ENCODE measurements around the gene UBN1. TPM values are rescaled to one million over a fixed set of nuclear protein-coding genes. Genes with fewer than 3 reads are reported as not detected.

UBN1 gene
- total and polyA plus RNA-seq, 2 donors (not counting 3 experiments of a cell fraction or from before 2014, with no cell fraction given): 26.0 to 44.8 TPM

GRCh38 chr16:4850211-4850610 lies 2.9 kb downstream of the UBN1 start:
- DNase-seq (ENCODE audit: low read depth, low spot score) (peak; percentile 23), FAIRE-seq (peak; percentile 60)
- BruUV-seq (replicated peaks): no TSS peak
- TF ChIP-seq GATA2 (IDR thresholded peaks at IDR 0.05; ENCODE audit: insufficient read depth, insufficient read length, low read depth, low read length): no peak
- CTCF ChIA-PET: interaction anchor here (0.6 to 2.4 kb wide), 2 partner anchors 10 to 105 kb away, joined by 4 to 7 read pairs; no protein-coding TSS in a partner anchor
- Histone ChIP-seq H3K9ac (replicated peaks; ENCODE audit: extremely low read depth, insufficient read depth, low read length) (no peak overlapping the region), H3K4me1 (ENCODE audit: control insufficient read depth, extremely low read depth, insufficient read depth, low read length) (peaks cover 51% of the 10 kb centered on the region), H4K20me1 (replicated peaks; ENCODE audit: control insufficient read depth, extremely low read depth, insufficient read depth, low read length) (peaks cover 4% of the 10 kb centered on the region), H3K79me2 (ENCODE audit: control insufficient read depth, insufficient read depth, low read length) (peaks cover 88% of the 10 kb centered on the region), H3K36me3 (ENCODE audit: control insufficient read depth in 2 of 2, extremely low read depth in 1 of 2, insufficient read depth in 2 of 2, low read length in 2 of 2) (peaks cover 0 to 14% of the 10 kb centered on the region in 2 experiments), H3K27ac (ENCODE audit: insufficient read depth, low read depth, low read length) (no peak overlapping the region), H3K9me3 (replicated peaks; ENCODE audit: control insufficient read depth, insufficient read depth, low read length) (no peaks in the 10 kb centered on the region), H3K4me3 (replicated peaks in 1 of 3; ENCODE audit: insufficient read depth in 1 of 3, low read depth in 1 of 3, low read length in 3 of 3) (peak overlapping the region in 1 of 3 experiments; percentile 86), H3K9me1 (replicated peaks; ENCODE audit: control insufficient read depth, extremely low read depth, insufficient read depth, low read length) (no peaks in the 10 kb centered on the region), H2AFZ (ENCODE audit: low read depth, low read length) (no peak overlapping the region), H3K4me2 (ENCODE audit: insufficient read depth, low read length) (peak overlapping the region; percentile 80), H3K27me3 (ENCODE audit: control insufficient read depth in 2 of 2, insufficient read depth in 2 of 2, low read length in 2 of 2) (no peaks in the 10 kb centered on the region)
- POLR2A ChIA-PET: no interaction called here
- intact Hi-C loops (cut with micrococcal nuclease) (no loop called here), dilution Hi-C loops (cut with MboI; ENCODE audit: extremely low pct_ligation_motif_present, low sequenced_read_pairs) (no loop called here)

GRCh38 chr16:4852221-4852872 lies 5.1 kb downstream of the UBN1 start:
- Histone ChIP-seq H3K9me1 (replicated peaks; ENCODE audit: control insufficient read depth, extremely low read depth, insufficient read depth, low read length) (no peaks in the 10 kb centered on the region), H3K9me3 (replicated peaks; ENCODE audit: control insufficient read depth, insufficient read depth, low read length) (no peaks in the 10 kb centered on the region), H3K9ac (replicated peaks; ENCODE audit: extremely low read depth, insufficient read depth, low read length) (peak overlapping the region; percentile 29), H3K27ac (ENCODE audit: insufficient read depth, low read depth, low read length) (peak overlapping the region; percentile 68), H3K36me3 (ENCODE audit: control insufficient read depth in 2 of 2, extremely low read depth in 1 of 2, insufficient read depth in 2 of 2, low read length in 2 of 2) (peaks cover 0 to 14% of the 10 kb centered on the region in 2 experiments), H2AFZ (ENCODE audit: low read depth, low read length) (no peak overlapping the region), H4K20me1 (replicated peaks; ENCODE audit: control insufficient read depth, extremely low read depth, insufficient read depth, low read length) (no peaks in the 10 kb centered on the region), H3K27me3 (ENCODE audit: control insufficient read depth in 2 of 2, insufficient read depth in 2 of 2, low read length in 2 of 2) (no peaks in the 10 kb centered on the region), H3K4me3 (replicated peaks in 1 of 3; ENCODE audit: insufficient read depth in 1 of 3, low read depth in 1 of 3, low read length in 3 of 3) (peak overlapping the region in 1 of 3 experiments; percentile 11), H3K4me1 (ENCODE audit: control insufficient read depth, extremely low read depth, insufficient read depth, low read length) (peaks cover 42% of the 10 kb centered on the region), H3K79me2 (ENCODE audit: control insufficient read depth, insufficient read depth, low read length) (peaks cover 86% of the 10 kb centered on the region), H3K4me2 (ENCODE audit: insufficient read depth, low read length) (peak overlapping the region; percentile 75)
- POLR2A ChIA-PET: no interaction called here
- dilution Hi-C loops (cut with MboI; ENCODE audit: extremely low pct_ligation_motif_present, low sequenced_read_pairs): no loop called here
- DNase-seq (ENCODE audit: low read depth, low spot score): peak; percentile 69
- no TSS peak for BruUV-seq (replicated peaks)
- peak; percentile 84 for FAIRE-seq
- CTCF ChIA-PET: interaction anchor here (0.6 to 1.2 kb wide), 3 partner anchors 8 to 12 kb away, joined by 3 to 6 read pairs (median 4); no protein-coding TSS in a partner anchor
- TF ChIP-seq GATA2 (IDR thresholded peaks at IDR 0.05; ENCODE audit: insufficient read depth, insufficient read length, low read depth, low read length): peak; percentile 67
- peak; percentile 73 for TF ChIP-seq FOS (IDR thresholded peaks at IDR 0.05; ENCODE audit: borderline replicate concordance, insufficient read depth, low read length)
- TF ChIP-seq, protein P1, sequence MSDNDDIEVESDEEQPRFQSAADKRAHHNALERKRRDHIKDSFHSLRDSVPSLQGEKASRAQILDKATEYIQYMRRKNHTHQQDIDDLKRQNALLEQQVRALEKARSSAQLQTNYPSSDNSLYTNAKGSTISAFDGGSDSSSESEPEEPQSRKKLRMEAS (IDR thresholded peaks at IDR 0.05; ENCODE audit: insufficient read depth, insufficient read length): no peak
- intact Hi-C loops (cut with micrococcal nuclease): no loop called here

Measured in endothelial cell of umbilical vein (primary cell).